Measurements from ENCODE around the gene HCFC1R1. TPM values are rescaled to one million over a fixed set of nuclear protein-coding genes. Genes with fewer than 3 reads are reported as not detected.

HCFC1R1 gene
- total and polyA plus RNA-seq, 2 donors (not counting 1 experiment from before 2014, with no cell fraction given): 17.9 to 24.8 TPM

- no peak overlapping the region for H3K4me3 Mint-ChIP-seq
- POLR2A ChIA-PET: no interaction called here
- intact Hi-C loops (cut with micrococcal nuclease): no loop called here
- H3K9me3 ChIP-seq (ENCODE audit: control extremely low read depth in 1 of 3, control insufficient read depth in 2 of 3, insufficient read depth in 1 of 3, low read length in 2 of 3): peaks cover 0 to 4% (median 0%) of the 10 kb centered on the region in 3 donors
- H3K36me3 ChIP-seq (replicated peaks in 1 of 2; ENCODE audit: control extremely low read depth in 1 of 2, control insufficient read depth in 1 of 2, extremely low read depth in 1 of 2, insufficient read depth in 2 of 2, low read length in 1 of 2): no peaks in the 10 kb centered on the region
- no peak overlapping the region for H2AFZ ChIP-seq (ENCODE audit: insufficient read depth, low read depth, low read length, poor library complexity, severe bottlenecking)
- no peak overlapping the region for H3K27ac Mint-ChIP-seq
- H3K27me3 Mint-ChIP-seq: peaks cover 22% of the 10 kb centered on the region
- DNase-seq (no peak), ATAC-seq (ENCODE audit: low read depth) (no peak)
- WGBS (ENCODE audit: insufficient coverage): 87% methylated on average over 8 of the region's 12 CpGs
- no peak for TF ChIP-seq EZH2 (IDR thresholded peaks at IDR 0.05; ENCODE audit: borderline replicate concordance, insufficient read depth, low read depth, low read length, poor library complexity, severe bottlenecking)
- no peak overlapping the region for H3K9ac ChIP-seq (ENCODE audit: low read length)
- H3K27ac ChIP-seq (ENCODE audit: low read length in 2 of 2): no peak overlapping the region
- H3K79me2 ChIP-seq (ENCODE audit: control insufficient read depth, insufficient read depth, low read length): no peaks in the 10 kb centered on the region
- H3K4me2 ChIP-seq (replicated peaks; ENCODE audit: low read depth, low read length, poor library complexity, severe bottlenecking): no peak overlapping the region
- no peaks in the 10 kb centered on the region for H4K20me1 ChIP-seq (ENCODE audit: control insufficient read depth, insufficient read depth, low read length, poor library complexity, severe bottlenecking)
- peaks cover 0 to 34% (median 14%) of the 10 kb centered on the region in 4 experiments for H3K27me3 ChIP-seq (replicated peaks in 1 of 4; ENCODE audit: control extremely low read depth in 1 of 4, control insufficient read depth in 3 of 4, insufficient read depth in 4 of 4, low read length in 3 of 4)
- H3K4me3 ChIP-seq (ENCODE audit: control extremely low read depth in 1 of 5, extremely low read depth in 1 of 5, insufficient read depth in 1 of 5, low read depth in 2 of 5, low read length in 4 of 5): no peak overlapping the region
- H3K4me1 ChIP-seq (ENCODE audit: control insufficient read depth in 2 of 2, insufficient read depth in 2 of 2, low read length in 2 of 2): peaks cover 4 to 6% of the 10 kb centered on the region in 2 donors
- CTCF ChIA-PET: no interaction called here
- peaks cover 4% of the 10 kb centered on the region for H3K4me1 Mint-ChIP-seq
- H3K9me3 Mint-ChIP-seq (ENCODE audit: insufficient read depth): no peaks in the 10 kb centered on the region
These were observed 9.6 kb downstream of the HCFC1R1 start for GRCh38 chr16:3013998-3014690.

GRCh38 chr16:3013491-3013951, 10.2 kb downstream of the HCFC1R1 start:
- Histone ChIP-seq H3K4me1 (ENCODE audit: control insufficient read depth in 2 of 2, insufficient read depth in 2 of 2, low read length in 2 of 2) (peaks cover 6 to 9% of the 10 kb centered on the region in 2 donors), H3K36me3 (replicated peaks in 1 of 2; ENCODE audit: control extremely low read depth in 1 of 2, control insufficient read depth in 1 of 2, extremely low read depth in 1 of 2, insufficient read depth in 2 of 2, low read length in 1 of 2) (no peaks in the 10 kb centered on the region), H3K4me2 (replicated peaks; ENCODE audit: low read depth, low read length, poor library complexity, severe bottlenecking) (no peak overlapping the region), H3K9me3 (ENCODE audit: control extremely low read depth in 1 of 3, control insufficient read depth in 2 of 3, insufficient read depth in 1 of 3, low read length in 2 of 3) (peaks cover 0 to 7% (median 0%) of the 10 kb centered on the region in 3 donors), H4K20me1 (ENCODE audit: control insufficient read depth, insufficient read depth, low read length, poor library complexity, severe bottlenecking) (no peaks in the 10 kb centered on the region), H3K27me3 (replicated peaks in 1 of 4; ENCODE audit: control extremely low read depth in 1 of 4, control insufficient read depth in 3 of 4, insufficient read depth in 4 of 4, low read length in 3 of 4) (peaks cover 0 to 31% (median 16%) of the 10 kb centered on the region in 4 experiments), H3K27ac (ENCODE audit: low read length in 2 of 2) (no peak overlapping the region), H3K9ac (ENCODE audit: low read length) (no peak overlapping the region), H3K4me3 (ENCODE audit: control extremely low read depth in 1 of 5, extremely low read depth in 1 of 5, insufficient read depth in 1 of 5, low read depth in 2 of 5, low read length in 4 of 5) (no peak overlapping the region), H3K79me2 (ENCODE audit: control insufficient read depth, insufficient read depth, low read length) (no peaks in the 10 kb centered on the region), H2AFZ (ENCODE audit: insufficient read depth, low read depth, low read length, poor library complexity, severe bottlenecking) (no peak overlapping the region)
- TF ChIP-seq CTCF (IDR thresholded peaks at IDR 0.05) (no peak), EZH2 (IDR thresholded peaks at IDR 0.05; ENCODE audit: borderline replicate concordance, insufficient read depth, low read depth, low read length, poor library complexity, severe bottlenecking) (no peak)
- intact Hi-C loops (cut with micrococcal nuclease): no loop called here
- H3K4me3 Mint-ChIP-seq: no peak overlapping the region
- 95% methylated on average over 27 of the region's 27 CpGs for WGBS (ENCODE audit: insufficient coverage)
- ATAC-seq (ENCODE audit: low read depth): no peak
- POLR2A ChIA-PET: no interaction called here
- H3K9me3 Mint-ChIP-seq (ENCODE audit: insufficient read depth): no peaks in the 10 kb centered on the region
- no peak for DNase-seq
- peaks cover 6% of the 10 kb centered on the region for H3K4me1 Mint-ChIP-seq
- peaks cover 22% of the 10 kb centered on the region for H3K27me3 Mint-ChIP-seq
- CTCF ChIA-PET: no interaction called here
- no peak overlapping the region for H3K27ac Mint-ChIP-seq
